UCSD-AML1 (cell line): Measurements from ENCODE around the gene SLC35A4.

ENCODE experiments used
- DNase-seq: peaks from one replicate; lab custom pipeline; 2025; ENCODE audit not compliant: unreplicated experiment; lab: John Stamatoyannopoulos, UW

SLC35A4 gene

GRCh38 chr5:140564196-140565023 is at the start of gene SLC35A4, which contains the start of gene APBB3:
Gene SLC35A4 (plus strand): TSS chr5:140564828. CDS start chr5:140567170, 2,342 bp downstream.
Gene APBB3 (minus strand): TSS chr5:140564598. CDS start chr5:140564245, 353 bp downstream.
- DNase-seq = peak; percentile 98

- DNase-seq = no peak
Observed at GRCh38 chr5:140524003-140524402, 40.6 kb upstream of the SLC35A4 start.

- DNase-seq = no peak
Observed at GRCh38 chr5:140540227-140540626, 24.4 kb upstream of the SLC35A4 start.

- DNase-seq = no peak
Observed at GRCh38 chr5:140542972-140543371, 21.7 kb upstream of the SLC35A4 start.

GRCh38 chr5:140544986-140545385 is 19.6 kb upstream of the SLC35A4 start:
- no peak for DNase-seq

GRCh38 chr5:140545606-140546005 is 19.0 kb upstream of the SLC35A4 start:
- DNase-seq = no peak

- no peak for DNase-seq
Observed at GRCh38 chr5:140546851-140547507, 17.6 kb upstream of the SLC35A4 start.

GRCh38 chr5:140547508-140548299 is 16.9 kb upstream of the SLC35A4 start, which contains the start of gene EIF4EBP3:
Gene EIF4EBP3 (plus strand): TSS chr5:140547662. CDS start chr5:140547738, 76 bp downstream.
- DNase-seq = no peak

GRCh38 chr5:140548300-140548688 is 16.3 kb upstream of the SLC35A4 start:
- no peak for DNase-seq

- DNase-seq = no peak
Observed at GRCh38 chr5:140548791-140549190, 15.8 kb upstream of the SLC35A4 start.

- peak; percentile 37 for DNase-seq
Observed at GRCh38 chr5:140549237-140550144, 15.1 kb upstream of the SLC35A4 start.

- no peak for DNase-seq
Observed at GRCh38 chr5:140550147-140551079, 14.2 kb upstream of the SLC35A4 start.

- no peak for DNase-seq
Observed at GRCh38 chr5:140551872-140552271, 12.8 kb upstream of the SLC35A4 start.

- no peak for DNase-seq
Observed at GRCh38 chr5:140553657-140554056, 11.0 kb upstream of the SLC35A4 start.

GRCh38 chr5:140554454-140554853 is 10.2 kb upstream of the SLC35A4 start:
- no peak for DNase-seq

- no peak for DNase-seq
Observed at GRCh38 chr5:140555747-140556312, 8.8 kb upstream of the SLC35A4 start.

- no peak for DNase-seq
Observed at GRCh38 chr5:140556438-140556837, 8.2 kb upstream of the SLC35A4 start.

- DNase-seq = peak; percentile 93
Observed at GRCh38 chr5:140557136-140557805, 7.4 kb upstream of the SLC35A4 start, which contains the start of gene SRA1. Gene SRA1 (minus strand): TSS chr5:140557473. CDS start chr5:140557452, 21 bp downstream.
